Measurements from ENCODE around the gene GEMIN7. TPM values are rescaled to one million over a fixed set of nuclear protein-coding genes. Genes with fewer than 3 reads are reported as not detected.

Gene GEMIN7
- total and polyA plus RNA-seq, 12 donors: 10.7 to 38.2 (median 14.8) TPM

- no peaks in the 10 kb centered on the region for H3K27me3 ChIP-seq
- H3K27ac ChIP-seq: no peak overlapping the region
- H3K4me3 ChIP-seq: peak overlapping the region in 4 of 10 donors; percentile 4 to 96 (median 92)
- WGBS, 2 donors: 82 to 85% methylated on average over 5 of the region's 5 CpGs
- intact Hi-C loops (cut with DNase I): loop anchor here in 3 of 10 donors (5.0 to 10.0 kb wide), 2 partner anchors 83 to 90 kb away; partner anchors contain the start of genes BLOC1S3 (in 2 of the 3) and TRAPPC6A (in 2 of the 3)
- H3K9me3 ChIP-seq: no peaks in the 10 kb centered on the region
- no peak for TF ChIP-seq CTCF (IDR thresholded peaks at IDR 0.05)
- DNase-seq: no peak
- no peak for ATAC-seq
- peaks cover 0 to 10% (median 3%) of the 10 kb centered on the region in 9 donors for H3K36me3 ChIP-seq
- H3K4me1 ChIP-seq: peaks cover 23 to 82% (median 69%) of the 10 kb centered on the region in 9 donors
Observed at GRCh38 chr19:45094707-45095106, 15.6 kb downstream of the GEMIN7 start.

- intact Hi-C loops (cut with DNase I): loop anchor here in 1 of 10 donors (10.0 kb wide), 1 partner anchor 89 kb away; no protein-coding TSS in a partner anchor
- H3K4me1 ChIP-seq: peaks cover 23 to 86% (median 72%) of the 10 kb centered on the region in 9 donors
Observed at GRCh38 chr19:45095496-45096413, 16.7 kb downstream of the GEMIN7 start.

DNA sequence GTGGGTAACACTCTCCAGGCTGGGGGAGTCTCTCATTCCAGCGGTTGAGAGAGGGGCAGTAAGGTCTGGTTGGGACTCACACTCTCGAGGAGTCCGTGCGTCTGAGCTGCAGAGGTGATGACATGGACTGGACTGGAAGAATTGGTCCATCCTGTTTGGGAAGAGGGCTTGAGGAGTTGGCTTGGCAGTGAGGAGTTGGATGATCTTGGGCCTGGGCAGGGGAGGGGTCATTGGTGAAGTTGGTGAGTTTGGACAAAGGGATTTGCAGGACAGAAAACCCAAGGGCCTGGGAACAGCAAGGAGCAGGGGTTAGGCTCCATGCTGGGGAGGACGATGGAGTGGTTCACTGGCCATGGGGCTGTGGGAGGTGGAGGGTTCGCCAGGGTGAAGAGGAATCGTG, 17.6 kb downstream of the GEMIN7 start:
- ATAC-seq (no peak), DNase-seq (no peak)
- H3K27me3 ChIP-seq: no peaks in the 10 kb centered on the region
- whole genome bisulfite sequencing, 2 donors: 82 to 87% methylated on average over 7 of the region's 7 CpGs
- H3K27ac ChIP-seq: peak overlapping the region in 1 of 10 donors; percentile 75
- H3K4me1 ChIP-seq: peaks cover 19 to 89% (median 69%) of the 10 kb centered on the region in 9 donors
- TF ChIP-seq CTCF (IDR thresholded peaks at IDR 0.05): no peak
- intact Hi-C loops (cut with DNase I): loop anchor here in 1 of 10 donors (10.0 kb wide), 1 partner anchor 88 kb away; no protein-coding TSS in a partner anchor
- no peaks in the 10 kb centered on the region for H3K9me3 ChIP-seq
- no peak overlapping the region for H3K4me3 ChIP-seq
- peaks cover 0 to 8% (median 0%) of the 10 kb centered on the region in 9 donors for H3K36me3 ChIP-seq

More at GRCh38 chr19:45095496-45096413, 16.7 kb downstream of the GEMIN7 start:
- Histone ChIP-seq H3K9me3 (no peaks in the 10 kb centered on the region), H3K4me3 (no peak overlapping the region), H3K27me3 (no peaks in the 10 kb centered on the region), H3K36me3 (peaks cover 0 to 8% (median 0%) of the 10 kb centered on the region in 9 donors), H3K27ac (no peak overlapping the region)
- DNase-seq: no peak
- 90 to 92% methylated on average over 14 of the region's 14 CpGs for WGBS, 2 donors
- no peak for ATAC-seq
- no peak for TF ChIP-seq CTCF (IDR thresholded peaks at IDR 0.05)

DNA sequence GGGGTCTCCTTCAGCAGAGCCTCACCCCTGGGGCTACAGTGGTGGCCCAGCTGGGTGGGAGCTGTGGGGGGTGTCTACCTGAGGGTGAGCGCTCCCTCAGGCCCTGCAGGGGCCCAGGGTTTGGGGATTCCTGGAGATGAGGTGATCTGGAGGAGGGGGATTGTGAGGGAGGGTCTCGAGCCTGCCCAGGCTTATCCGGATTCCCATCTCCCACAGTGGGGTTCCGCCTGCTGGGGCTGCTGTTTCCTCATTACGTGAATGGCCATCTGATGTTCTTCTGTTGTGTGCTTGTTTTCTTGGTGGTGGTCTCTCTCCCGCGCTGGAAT, 18.4 kb downstream of the GEMIN7 start:
- peaks cover 19 to 89% (median 69%) of the 10 kb centered on the region in 9 donors for H3K4me1 ChIP-seq

More for the DNA sequence above, 18.4 kb downstream of the GEMIN7 start:
- no peak for TF ChIP-seq CTCF (IDR thresholded peaks at IDR 0.05)
- peaks cover 0 to 8% (median 0%) of the 10 kb centered on the region in 9 donors for H3K36me3 ChIP-seq
- H3K27ac ChIP-seq: peak overlapping the region in 5 of 10 donors; percentile 57 to 75 (median 60)
- intact Hi-C loops (cut with DNase I): loop anchor here in 1 of 10 donors (10.0 kb wide), 1 partner anchor 87 kb away; no protein-coding TSS in a partner anchor
- 82 to 83% methylated on average over 7 of the region's 7 CpGs for WGBS, 2 donors
- no peaks in the 10 kb centered on the region for H3K27me3 ChIP-seq
- no peaks in the 10 kb centered on the region for H3K9me3 ChIP-seq
- ATAC-seq: no peak
- DNase-seq: no peak
- H3K4me3 ChIP-seq: no peak overlapping the region

Data from heart right ventricle (tissue), 16 donors.